GM19324 (cell line): ENCODE data around the gene ASB17.
"Not testable (repeated sequence)": the region's sequence is repeated elsewhere in the genome, so short reads cannot be mapped to it uniquely, and the experiment has no call there.

Experiments used
- ATAC-seq: cut with Tn5 transposase; IDR thresholded peaks from one replicate; pipeline ENCODE4 v1.9.1; 2021; ENCODE audit warnings: mild to moderate bottlenecking, moderate library complexity; ENCODE audit not compliant: unreplicated experiment, low FRiP score

Gene ASB17

GRCh38 chr1:75932304-75932703 is at the start of gene ASB17:
Gene ASB17 (minus strand): TSS chr1:75932404. CDS start chr1:75932291, 113 bp downstream.
- ATAC-seq, result no peak

GRCh38 chr1:75980972-75981897 is 49.0 kb upstream of the ASB17 start:
- peak; percentile 57 for ATAC-seq

GRCh38 chr1:75970631-75971030 is 38.4 kb upstream of the ASB17 start:
- ATAC-seq, result no peak

GRCh38 chr1:75969550-75969949 is 37.3 kb upstream of the ASB17 start:
- no peak for ATAC-seq

- no peak for ATAC-seq
Observed at GRCh38 chr1:75967719-75968118, 35.5 kb upstream of the ASB17 start.

GRCh38 chr1:75964760-75965408 is 32.7 kb upstream of the ASB17 start:
- ATAC-seq, result no peak

- ATAC-seq, result not testable (repeated sequence)
Observed at GRCh38 chr1:75964110-75964759, 32.0 kb upstream of the ASB17 start.

GRCh38 chr1:75954586-75954985 is 22.4 kb upstream of the ASB17 start:
- no peak for ATAC-seq

GRCh38 chr1:75953461-75953860 is 21.3 kb upstream of the ASB17 start:
- no peak for ATAC-seq

GRCh38 chr1:75952016-75952415 is 19.8 kb upstream of the ASB17 start:
- ATAC-seq, result no peak

GRCh38 chr1:75950176-75950575 is 18.0 kb upstream of the ASB17 start:
- no peak for ATAC-seq

GRCh38 chr1:75943037-75943436 is 10.8 kb upstream of the ASB17 start:
- not testable (repeated sequence) for ATAC-seq

- no peak for ATAC-seq
Observed at GRCh38 chr1:75937034-75937433, 4.8 kb upstream of the ASB17 start.

GRCh38 chr1:75922698-75923097 is 9.5 kb downstream of the ASB17 start:
- no peak for ATAC-seq

- no peak for ATAC-seq
Observed at GRCh38 chr1:75916834-75917233, 15.4 kb downstream of the ASB17 start.

- ATAC-seq, result no peak
Observed at GRCh38 chr1:75908717-75909152, 23.5 kb downstream of the ASB17 start.

GRCh38 chr1:75901371-75901770 is 30.8 kb downstream of the ASB17 start:
- no peak for ATAC-seq

GRCh38 chr1:75884437-75884836 is 47.8 kb downstream of the ASB17 start:
- no peak for ATAC-seq

GRCh38 chr1:75879985-75880384 is 52.2 kb downstream of the ASB17 start:
- no peak for ATAC-seq

GRCh38 chr1:75870951-75871350 is 61.3 kb downstream of the ASB17 start:
- no peak for ATAC-seq
